ENCODE measurements around the gene TNFRSF18.
A peak's percentile ranks its signal among the peaks of the same experiment; 100 is the strongest.

Gene TNFRSF18

DNA sequence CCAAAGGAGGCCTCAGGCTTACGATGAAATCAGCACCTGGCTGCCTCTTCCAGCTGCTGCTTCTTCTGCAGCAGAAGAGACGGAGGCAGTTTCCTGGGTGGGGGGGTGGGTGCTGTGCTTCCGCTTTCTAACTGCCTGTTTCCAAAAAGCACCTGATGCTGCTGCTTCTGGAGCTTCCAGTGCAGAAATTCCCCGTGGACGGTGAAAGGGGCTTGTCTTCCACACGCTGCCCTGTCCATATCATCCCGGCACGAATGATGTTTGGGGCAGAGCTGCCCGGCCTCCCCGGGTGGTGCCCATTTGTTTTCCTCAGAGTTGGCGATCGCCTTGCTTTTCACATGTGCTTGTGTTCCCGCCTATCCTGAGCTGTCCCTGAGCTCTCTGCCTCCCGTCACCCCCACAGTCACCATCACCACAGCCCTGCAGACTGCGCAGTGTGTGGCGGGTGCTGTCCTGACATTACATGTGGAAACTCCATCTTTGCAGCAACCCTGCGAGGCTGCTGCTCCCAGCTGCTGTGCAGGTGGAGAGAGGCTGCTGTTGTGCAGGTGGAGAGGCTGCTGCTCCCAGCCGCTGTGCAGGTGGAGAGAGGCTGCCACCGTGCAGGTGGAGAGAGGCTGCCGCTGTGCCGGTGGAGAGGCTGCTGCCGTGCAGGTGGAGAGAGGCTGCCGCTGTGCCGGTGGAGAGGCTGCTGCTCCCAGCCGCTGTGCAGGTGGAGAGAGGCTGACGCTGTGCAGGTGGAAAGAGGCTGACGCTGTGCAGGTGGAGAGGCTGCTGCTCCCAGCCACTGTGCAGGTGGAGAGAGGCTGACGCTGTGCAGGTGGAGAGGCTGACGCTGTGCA, 30.9 kb downstream of the TNFRSF18 start:
- DNase-seq = no peak

DNA sequence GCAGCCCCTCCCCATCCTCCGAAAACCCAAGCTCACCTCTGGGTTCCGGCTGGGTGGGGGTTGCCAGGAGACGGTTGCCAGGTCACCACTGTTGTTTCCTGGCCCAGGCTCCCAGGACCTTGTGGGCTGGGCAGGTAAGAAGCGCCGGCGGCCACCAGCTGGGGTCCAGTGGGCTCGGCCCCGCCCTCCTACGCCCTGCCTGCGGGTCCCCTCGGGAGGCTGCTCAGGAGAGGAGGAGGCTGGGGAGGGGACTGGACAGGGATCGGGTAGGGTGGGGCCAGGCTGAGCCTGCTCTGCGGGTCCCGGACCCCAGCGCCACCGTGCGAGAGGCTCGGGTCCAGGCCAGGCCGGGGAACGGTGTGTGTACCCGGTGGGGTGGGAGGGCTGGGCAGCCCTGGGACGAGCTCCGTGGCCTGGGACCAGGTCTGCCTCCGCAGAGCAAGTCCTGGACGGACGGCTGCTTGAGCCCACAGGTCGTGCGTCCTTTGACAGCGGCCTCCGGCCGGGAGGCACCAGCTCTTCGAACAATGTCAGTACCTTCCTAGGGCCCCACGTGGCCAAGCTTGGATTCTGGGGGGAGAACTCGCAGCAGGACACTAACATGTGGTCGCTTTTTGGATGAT, 32.5 kb downstream of the TNFRSF18 start, which contains the start of gene TTLL10:
TTLL10 (plus strand) TSS at position 88 of the 623 bp plus-strand sequence. CDS start 5,336 bp downstream, outside the sequence.
- DNase-seq = peak; percentile 47 to 76

GRCh38 chr1:1173061-1173792, 33.2 kb downstream of the TNFRSF18 start:
- DNase-seq = no peak

GRCh38 chr1:1171546-1172340, 34.6 kb downstream of the TNFRSF18 start:
- peak; percentile 48 to 63 for DNase-seq

- DNase-seq = no peak
Measured at GRCh38 chr1:1171161-1171545, 35.2 kb downstream of the TNFRSF18 start.

DNA sequence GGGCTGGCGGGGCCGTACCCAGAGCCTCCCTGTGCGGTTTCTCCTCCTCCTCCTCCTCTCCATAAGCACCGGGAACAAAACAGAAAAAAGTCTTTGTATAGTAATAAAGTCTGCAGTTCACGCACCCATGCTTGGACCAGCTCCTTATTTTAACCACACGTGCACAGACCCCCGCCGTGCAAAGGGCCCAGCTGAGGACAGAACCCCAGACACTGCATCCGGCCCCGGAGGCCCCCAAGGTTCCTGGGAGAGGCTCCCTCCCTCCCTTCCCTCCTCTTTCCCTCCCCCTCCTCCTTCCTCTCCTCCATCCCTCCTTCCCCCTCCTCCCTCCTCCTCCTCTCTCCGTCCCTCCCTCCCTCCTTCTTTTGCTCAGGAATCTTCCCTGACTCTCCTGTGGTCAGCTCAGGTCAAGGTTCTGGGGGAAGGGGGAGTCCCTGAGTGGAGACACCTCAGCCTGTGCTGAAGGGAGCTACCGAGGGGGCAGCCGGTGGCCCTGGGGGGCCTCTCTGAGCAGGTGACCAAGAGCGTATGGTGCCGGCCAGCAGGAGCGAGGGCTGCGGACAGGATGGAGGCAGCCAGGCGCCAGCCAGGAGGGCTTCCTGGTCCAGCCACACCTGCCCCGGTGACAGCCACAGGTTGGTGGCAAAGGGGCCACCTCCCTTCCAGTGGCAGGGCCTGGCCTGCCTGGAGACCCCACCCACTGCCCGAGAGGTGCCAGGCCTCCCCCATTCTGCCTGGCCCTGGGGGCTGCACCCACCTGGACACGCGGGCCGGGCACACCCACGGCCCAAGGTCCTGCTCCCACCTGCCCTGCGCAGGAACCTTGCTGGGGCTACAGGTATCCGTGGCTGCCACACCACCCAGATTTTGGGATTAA, 35.9 kb downstream of the TNFRSF18 start:
- no peak for DNase-seq

DNA sequence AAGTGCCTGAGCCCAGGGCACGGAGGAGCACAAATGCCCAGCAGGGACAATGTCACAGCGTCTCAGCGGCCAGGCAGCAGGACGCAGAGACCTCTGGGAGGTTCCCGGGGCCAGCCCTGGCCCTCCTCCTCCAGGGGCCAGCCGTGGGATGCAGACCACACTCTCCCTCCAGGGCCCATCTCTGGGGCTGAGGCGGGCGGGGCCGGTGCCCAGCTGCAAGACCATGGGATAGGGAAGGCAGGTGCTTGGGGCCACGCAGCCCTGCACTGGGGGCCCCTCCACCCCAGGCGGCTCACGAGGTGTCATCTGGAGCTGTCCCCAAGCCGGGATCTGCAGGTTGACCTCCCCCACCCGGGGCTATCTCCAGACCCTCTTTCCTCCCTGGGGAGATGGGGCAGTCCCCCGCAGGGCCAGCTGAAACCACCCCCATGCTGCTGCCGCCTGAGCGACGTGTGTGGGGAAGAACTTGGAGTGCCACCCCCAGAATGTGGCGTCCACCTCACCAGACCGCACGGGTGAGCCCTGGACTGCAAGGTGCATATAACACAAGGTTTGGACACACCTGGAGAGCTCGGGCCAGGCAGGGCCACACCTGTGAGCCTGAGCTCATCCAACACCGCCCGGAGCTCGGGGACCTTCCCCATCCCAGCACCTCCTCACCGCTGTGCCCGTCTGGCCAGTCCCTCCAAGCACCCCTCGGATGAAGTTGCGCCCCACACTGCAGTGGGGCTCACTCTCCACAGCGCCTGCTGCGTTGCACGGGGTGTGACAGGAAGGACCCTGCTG, 36.8 kb downstream of the TNFRSF18 start:
- DNase-seq = no peak

DNA sequence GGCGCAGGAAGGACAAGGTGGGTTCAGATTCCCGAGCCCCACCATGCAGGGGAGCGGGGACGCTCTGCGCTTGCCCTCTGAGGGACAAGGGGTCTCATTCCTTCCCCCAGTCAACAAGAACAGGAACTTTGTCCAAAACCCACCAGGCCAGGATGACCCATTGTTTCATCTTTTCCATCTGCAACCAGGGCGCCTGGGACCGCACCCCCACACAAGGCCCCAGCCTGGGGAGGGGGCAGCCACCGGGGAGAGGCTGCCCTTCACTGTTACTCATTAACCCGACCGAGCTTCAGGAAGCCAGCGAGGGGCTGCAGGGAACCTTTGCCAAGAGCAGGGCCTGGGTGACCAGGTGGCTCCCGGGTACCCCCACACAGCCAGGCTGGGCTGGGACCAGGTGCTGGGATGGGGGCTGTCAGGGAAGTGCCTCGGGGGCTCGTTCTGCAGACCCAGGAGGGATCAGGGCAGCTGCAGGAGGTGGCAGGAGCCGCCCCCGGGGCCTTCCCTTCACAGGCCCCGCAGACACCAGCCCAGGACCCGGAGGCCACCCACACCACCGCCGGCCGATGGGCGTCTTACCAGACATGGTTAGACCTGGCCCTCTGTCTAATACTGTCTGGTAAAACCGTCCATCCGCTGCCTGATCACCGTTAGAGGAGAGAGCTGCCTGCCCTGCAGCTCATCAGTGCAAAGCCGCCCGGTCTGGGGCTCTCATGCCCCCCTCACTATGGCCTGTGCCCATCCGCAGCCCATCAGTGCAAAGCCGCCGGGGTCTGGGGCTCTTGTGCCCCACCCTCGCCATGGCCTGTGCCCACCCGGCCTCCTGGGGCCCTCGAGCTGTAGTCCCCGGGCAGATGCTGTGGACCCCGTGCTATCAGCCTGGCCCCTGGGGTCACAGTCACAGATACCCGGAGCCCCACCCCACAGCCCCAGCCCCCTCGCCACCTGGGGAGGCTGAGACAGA, 37.7 kb downstream of the TNFRSF18 start:
- no peak for DNase-seq

DNA sequence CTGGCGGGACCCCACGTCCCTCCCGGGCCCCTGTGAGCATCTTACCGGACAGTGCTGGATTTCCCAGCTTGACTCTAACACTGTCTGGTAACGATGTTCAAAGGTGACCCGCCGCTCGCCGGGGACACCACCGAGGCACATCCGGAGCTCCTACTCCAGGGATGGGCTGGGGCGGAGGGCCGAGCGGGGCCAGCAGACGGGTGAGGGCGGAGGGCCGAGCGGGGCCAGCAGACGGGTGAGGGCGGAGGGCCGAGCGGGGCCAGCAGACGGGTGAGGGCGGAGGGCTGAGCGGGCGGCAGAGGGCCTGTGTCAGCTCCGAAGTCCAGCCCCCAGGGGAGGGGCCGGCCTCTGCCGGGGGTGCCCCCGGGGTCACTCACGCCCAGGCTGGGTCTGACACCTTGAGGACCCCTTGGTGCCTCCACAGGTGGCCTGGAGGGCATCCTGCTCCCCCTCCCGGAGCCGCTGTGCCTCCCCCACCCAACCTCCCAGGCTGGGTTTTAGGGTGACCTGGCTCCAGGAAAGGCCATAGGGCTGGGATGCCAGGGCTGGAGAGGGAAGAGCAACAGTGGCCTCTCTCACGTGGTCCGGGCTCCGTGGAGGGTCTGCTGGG, 38.4 kb downstream of the TNFRSF18 start:
- no peak for DNase-seq

GRCh38 chr1:1167398-1167821, 39.0 kb downstream of the TNFRSF18 start:
- DNase-seq = no peak

DNA sequence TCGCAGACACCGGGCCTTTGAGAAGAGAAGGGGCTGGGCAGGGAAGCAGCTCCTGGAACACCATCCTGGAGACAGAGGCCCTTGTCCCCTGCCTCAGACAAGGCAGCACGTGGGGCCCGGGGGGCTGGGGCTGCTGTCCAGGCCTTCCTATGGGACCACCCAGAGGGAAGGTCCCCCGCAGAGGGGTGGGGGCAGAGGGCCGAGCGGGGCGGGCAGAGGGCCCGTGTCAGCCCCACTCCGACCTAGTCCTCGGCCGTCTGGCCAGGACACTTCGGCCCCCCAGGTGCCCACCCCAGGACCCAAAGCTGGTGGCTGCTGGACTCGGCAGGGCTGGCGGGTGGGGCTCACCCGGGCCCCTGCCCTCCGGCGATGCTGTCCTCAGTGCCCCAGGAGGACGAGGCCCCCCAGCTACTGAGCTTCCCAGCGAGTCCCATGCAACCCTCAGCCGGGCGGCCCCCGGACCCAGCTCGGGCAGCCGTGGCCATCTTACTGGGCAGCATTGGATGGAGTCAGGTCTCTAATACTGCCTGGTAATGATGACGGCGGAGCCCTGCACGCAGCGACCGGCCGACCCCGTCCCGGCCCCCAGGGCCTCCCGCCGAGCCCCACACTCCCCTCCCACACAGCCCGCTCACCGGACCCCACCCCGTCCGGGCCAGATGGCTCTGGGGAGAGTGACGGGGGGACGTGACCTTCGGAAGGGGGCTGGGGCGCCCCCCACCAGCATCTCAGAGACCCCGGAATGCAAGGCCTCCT, 39.6 kb downstream of the TNFRSF18 start:
- no peak for DNase-seq

GRCh38 chr1:1165900-1166421, 40.4 kb downstream of the TNFRSF18 start:
- no peak for DNase-seq

- DNase-seq = no peak
Measured at GRCh38 chr1:1165485-1165884, 40.9 kb downstream of the TNFRSF18 start.

DNA sequence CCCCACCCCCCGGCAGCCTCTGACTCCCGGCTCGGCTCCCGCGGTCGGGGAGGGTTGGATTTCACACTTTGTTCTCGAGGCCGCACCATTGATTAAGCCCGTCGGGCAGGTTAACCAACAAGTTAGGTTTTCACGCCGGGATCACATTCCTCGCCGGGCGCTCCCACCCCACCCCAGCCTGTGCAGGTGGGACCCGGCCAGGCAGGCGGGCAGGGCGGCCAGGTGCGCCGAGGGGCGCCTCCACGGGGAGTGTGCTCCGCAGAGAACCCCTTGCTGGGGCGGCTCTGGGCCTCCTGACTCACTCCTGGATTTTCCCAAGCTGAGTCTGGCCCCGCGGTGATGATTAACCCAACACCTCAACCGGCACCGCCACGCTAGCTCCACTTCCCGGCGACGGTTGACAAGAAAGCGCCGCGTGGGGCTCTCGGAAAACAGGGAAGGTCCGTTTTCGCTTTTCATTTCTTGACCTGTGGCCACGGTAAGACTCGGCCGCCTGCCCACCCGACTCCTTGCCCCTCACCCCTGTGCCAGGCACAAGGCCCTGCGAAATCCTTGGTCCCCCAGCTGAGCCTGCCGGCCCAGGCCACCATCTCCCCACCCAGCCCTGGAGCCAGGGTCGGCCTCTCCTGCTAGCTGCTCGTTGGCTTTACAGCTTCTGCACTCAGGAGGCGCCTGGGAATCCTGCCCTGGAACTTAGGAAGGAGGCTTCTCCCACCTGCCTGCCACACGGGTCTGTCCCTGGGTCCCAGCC, 41.5 kb downstream of the TNFRSF18 start:
- DNase-seq = no peak

- no peak for DNase-seq
Measured at GRCh38 chr1:1164361-1164700, 42.1 kb downstream of the TNFRSF18 start.

DNA sequence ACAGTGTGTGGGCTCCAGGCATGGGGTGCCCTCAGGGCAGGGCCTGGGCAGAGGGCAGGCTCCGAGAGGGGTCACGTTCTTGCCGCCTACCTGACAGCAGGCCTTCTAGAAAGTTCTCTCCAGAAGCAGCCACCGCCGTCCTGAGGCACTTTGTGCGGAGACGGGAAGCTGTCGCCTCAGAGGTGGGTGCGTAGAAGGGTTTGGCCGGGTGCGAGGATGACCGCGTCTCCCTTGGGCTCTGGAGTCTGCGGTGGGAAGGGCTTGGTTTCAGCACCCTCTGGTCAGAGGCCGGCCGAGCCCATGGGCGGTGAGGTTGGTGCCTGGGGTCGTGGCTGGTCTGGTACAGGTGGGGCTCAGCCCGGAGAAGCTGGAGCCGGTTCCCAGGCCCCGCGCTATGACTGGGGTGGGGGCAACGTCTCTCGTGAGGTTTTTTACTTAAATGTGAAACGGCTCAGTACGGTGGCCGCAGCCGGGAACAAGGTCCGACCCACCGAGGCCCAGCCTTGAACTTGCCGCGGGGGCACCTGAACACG, 42.8 kb downstream of the TNFRSF18 start:
- DNase-seq = no peak

Measured in CD4-positive, alpha-beta T cell treated with Interferon alpha-2 for 1 hour (primary cell).